Small intestine (tissue), 7 donors: ENCODE results near the gene ADAMTSL3. TPM values are rescaled to one million over a fixed set of nuclear protein-coding genes. Genes with fewer than 3 reads are reported as not detected.
"Not testable (repeated sequence)": the region's sequence is repeated elsewhere in the genome, so short reads cannot be mapped to it uniquely, and the experiment has no call there.

Experiments used
- DNase-seq, 2 donors: peaks; one replicate each; pipeline versions ENCODE4 v3.0.0 to v3.0.0-alpha.2; 2013
- FAIRE-seq: peaks from 2 replicates; lab custom pipeline; 2012; peaks lifted over from hg19 to GRCh38; lab: Jason Lieb, UNC
- H3K27ac ChIP-seq, 3 donors: one replicate each; pipeline ENCODE4 v1.5.1; 2013; ENCODE audit warnings: low read length in 2 of 3, mild to moderate bottlenecking in 2 of 3, control low read depth in 1 of 3, inconsistent platforms in 1 of 3, low read depth in 1 of 3, moderate library complexity in 1 of 3
- H3K27me3 ChIP-seq, 3 donors: one replicate each; pipeline ENCODE4 v1.6.1; 2013; ENCODE audit warnings: low read length in 3 of 3, inconsistent platforms in 1 of 3; ENCODE audit not compliant: control insufficient read depth in 3 of 3, insufficient read depth in 3 of 3
- H3K36me3 ChIP-seq, 3 donors: one replicate each; pipeline ENCODE4 v1.6.1; 2013; ENCODE audit warnings: low read length in 3 of 3, inconsistent platforms in 1 of 3, low read depth in 1 of 3, mild to moderate bottlenecking in 1 of 3, moderate library complexity in 1 of 3; ENCODE audit not compliant: control insufficient read depth in 3 of 3, insufficient read depth in 2 of 3
- H3K4me1 ChIP-seq, 3 donors: one replicate each; pipeline ENCODE4 v1.6.1; 2013; ENCODE audit warnings: low read length in 2 of 3, inconsistent platforms in 1 of 3, low read depth in 1 of 3, mild to moderate bottlenecking in 1 of 3, moderate library complexity in 1 of 3; ENCODE audit not compliant: control insufficient read depth in 3 of 3, insufficient read depth in 2 of 3
- H3K4me3 ChIP-seq, 3 donors: one replicate each; pipeline ENCODE4 v1.5.1; 2013; ENCODE audit warnings: low read length in 3 of 3, control low read depth in 1 of 3, inconsistent platforms in 1 of 3, low read depth in 1 of 3, mild to moderate bottlenecking in 1 of 3, moderate library complexity in 1 of 3
- H3K9me3 ChIP-seq, 2 donors: one replicate each; pipeline ENCODE4 v1.6.1; 2013; ENCODE audit warnings: low read depth in 1 of 2, low read length in 1 of 2; ENCODE audit not compliant: control insufficient read depth in 2 of 2, insufficient read depth in 1 of 2
- WGBS, 3 donors: extraction: QIAGEN DNeasy Blood & Tissue Kit; methylation state at CpG; one replicate each; pipeline ENCODE4 v1.1.7; 2013; 5-methylcytosine and 5-hydroxymethylcytosine counted together
- polyA plus RNA-seq, 4 donors: library from polyadenylated mRNA; stranded (reverse) in 3 of 4; unstranded in 1 of 4; fragments of 200-250 nt in 3 of 4; fragments of 120-200 nt in 1 of 4; gene quantifications; one replicate each; pipeline versions ENCODE4 v1.2.1 to v1.2.3, GENCODE V29; 2013
- donor health status: healthy with polysubstance abuse.
- donor health status: control.
- donor health status: control.
- donor health status: Bipolar disorder and iron deficiency.
- donor health status: healthy.

ADAMTSL3 gene
- polyA plus RNA-seq, 4 donors: 0.22 to 1.6 (median 0.93) TPM

DNA sequence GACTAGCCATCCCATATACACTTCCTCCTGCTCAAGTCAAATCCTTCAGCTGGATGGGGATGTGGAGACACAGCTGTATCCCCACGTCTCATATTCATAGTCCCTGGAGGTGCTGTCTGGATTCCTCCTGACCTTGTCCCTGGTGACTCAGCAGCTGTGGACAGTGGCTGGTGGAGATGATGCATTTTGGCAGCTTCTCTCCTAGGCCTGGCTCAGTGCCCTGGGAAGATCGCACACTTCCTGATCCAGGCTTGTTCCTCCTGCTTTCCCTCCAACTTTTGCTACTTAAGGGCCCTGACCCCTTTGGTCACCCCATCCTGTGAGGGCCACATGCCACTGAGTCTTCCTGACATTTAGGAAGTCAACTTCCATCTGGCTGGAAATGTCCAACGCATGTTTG lies 44.4 kb downstream of the ADAMTSL3 start:
- Histone ChIP-seq H3K4me1 (no peaks in the 10 kb centered on the region), H3K27me3 (no peaks in the 10 kb centered on the region), H3K27ac (no peak overlapping the region), H3K36me3 (no peaks in the 10 kb centered on the region), H3K4me3 (no peak overlapping the region), H3K9me3 (no peaks in the 10 kb centered on the region)
- WGBS, 3 donors: 68 to 77% (median 72%) methylated on average over 3 of the region's 3 CpGs
- DNase-seq (peak in 1 of 2 donors; percentile 2), FAIRE-seq (no peak)

DNA sequence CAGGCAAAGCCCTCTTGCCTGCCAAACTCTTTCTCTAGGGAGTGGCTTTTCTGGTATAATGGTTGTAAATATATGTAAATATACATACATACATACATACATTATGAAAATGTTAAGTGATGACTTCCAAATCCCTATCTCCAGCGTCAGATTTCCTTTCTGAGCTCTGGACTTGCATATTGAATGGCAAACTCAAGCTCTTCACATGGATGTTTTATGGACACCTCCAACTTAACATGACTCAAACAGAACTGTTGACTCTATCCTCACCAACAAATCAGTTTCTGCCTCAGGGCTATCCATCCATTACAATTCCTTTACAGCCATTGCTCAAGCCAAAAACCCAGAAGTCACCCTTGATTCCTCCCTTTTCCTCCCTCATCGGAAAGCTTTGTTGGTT lies 45.1 kb downstream of the ADAMTSL3 start:
- 25 to 63% (median 30%) methylated on average over 2 of the region's 2 CpGs for WGBS, 3 donors
- Histone ChIP-seq H3K4me1 (no peaks in the 10 kb centered on the region), H3K27me3 (no peaks in the 10 kb centered on the region), H3K4me3 (no peak overlapping the region), H3K9me3 (no peaks in the 10 kb centered on the region), H3K27ac (no peak overlapping the region), H3K36me3 (no peaks in the 10 kb centered on the region)
- FAIRE-seq (no peak), DNase-seq (no peak)

DNA sequence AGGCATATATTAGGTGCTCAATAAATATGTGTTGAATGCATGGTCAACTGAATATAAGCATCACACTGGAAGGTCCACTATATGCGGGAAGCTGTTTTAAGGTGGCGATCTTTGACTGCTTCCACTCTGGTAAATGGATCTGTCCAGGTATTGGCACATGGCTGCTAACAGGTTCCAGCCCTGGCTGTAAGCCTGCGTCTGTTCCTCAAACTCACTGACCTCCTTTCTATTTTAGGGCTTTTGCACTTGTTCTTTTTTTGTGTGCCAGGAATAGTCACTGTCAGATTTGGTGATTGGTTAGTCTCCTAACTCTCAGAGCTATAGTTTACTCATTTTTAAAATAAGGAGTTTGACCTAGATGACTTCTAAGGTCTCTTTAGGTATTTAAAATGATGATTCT lies 46.2 kb downstream of the ADAMTSL3 start:
- Histone ChIP-seq H3K4me1 (no peaks in the 10 kb centered on the region), H3K27ac (no peak overlapping the region)
- WGBS, 3 donors: 91 to 95% (median 91%) methylated on average over 3 of the region's 3 CpGs

DNA sequence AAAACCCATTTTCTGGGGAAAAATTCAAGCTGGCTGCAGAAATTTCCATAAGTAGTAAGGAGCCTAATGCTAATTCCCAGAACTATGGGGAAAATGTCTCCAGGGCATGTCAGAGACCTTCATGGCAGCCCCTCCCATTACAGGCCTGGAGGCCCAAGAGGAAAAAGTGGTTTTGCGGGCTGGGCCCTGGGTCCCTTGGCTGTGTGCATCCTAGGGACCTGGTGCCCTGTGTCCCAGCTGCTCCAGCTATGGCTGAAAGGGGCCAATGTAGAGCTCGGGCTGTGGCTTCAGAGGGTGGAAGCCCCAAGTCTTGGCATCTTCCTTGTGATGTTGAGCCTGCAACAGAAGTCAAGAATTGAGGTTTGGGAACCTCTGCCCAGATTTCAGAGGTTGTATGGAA lies 48.4 kb downstream of the ADAMTSL3 start:
- H3K9me3 ChIP-seq, H3K36me3 ChIP-seq, FAIRE-seq, H3K27me3 ChIP-seq, DNase-seq, H3K4me3 ChIP-seq, H3K4me1 ChIP-seq, H3K27ac ChIP-seq: not testable (repeated sequence)
- 75 to 94% (median 76%) methylated on average over 2 of the region's 2 CpGs for whole genome bisulfite sequencing, 3 donors

More for the DNA sequence above, 46.2 kb downstream of the ADAMTSL3 start:
- DNase-seq (no peak), FAIRE-seq (no peak)
- no peaks in the 10 kb centered on the region for H3K27me3 ChIP-seq
- H3K36me3 ChIP-seq: no peaks in the 10 kb centered on the region
- no peaks in the 10 kb centered on the region for H3K9me3 ChIP-seq
- H3K4me3 ChIP-seq: no peak overlapping the region

DNA sequence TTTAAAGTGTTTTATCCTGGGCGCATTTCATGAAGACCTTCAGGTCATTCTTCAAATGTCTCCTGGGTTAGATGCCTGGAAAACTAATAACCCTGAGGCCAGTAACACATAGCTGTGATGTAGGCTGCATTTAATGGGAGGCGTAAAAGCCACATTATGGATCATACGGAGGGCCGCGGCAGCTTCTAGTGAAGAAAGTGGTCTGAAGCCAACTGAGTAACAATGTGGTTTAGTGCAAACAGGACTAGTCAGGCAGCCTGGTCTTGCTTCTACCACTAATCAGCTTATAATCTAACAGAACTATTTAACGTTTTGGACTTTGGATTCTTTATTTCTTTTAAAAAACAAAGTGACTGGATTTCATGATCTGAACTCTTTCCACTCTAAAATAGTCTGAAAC lies 54.4 kb downstream of the ADAMTSL3 start:
- WGBS, 3 donors: 78 to 86% (median 79%) methylated on average over 6 of the region's 6 CpGs
- H3K27me3 ChIP-seq: no peaks in the 10 kb centered on the region
- no peak for FAIRE-seq

DNA sequence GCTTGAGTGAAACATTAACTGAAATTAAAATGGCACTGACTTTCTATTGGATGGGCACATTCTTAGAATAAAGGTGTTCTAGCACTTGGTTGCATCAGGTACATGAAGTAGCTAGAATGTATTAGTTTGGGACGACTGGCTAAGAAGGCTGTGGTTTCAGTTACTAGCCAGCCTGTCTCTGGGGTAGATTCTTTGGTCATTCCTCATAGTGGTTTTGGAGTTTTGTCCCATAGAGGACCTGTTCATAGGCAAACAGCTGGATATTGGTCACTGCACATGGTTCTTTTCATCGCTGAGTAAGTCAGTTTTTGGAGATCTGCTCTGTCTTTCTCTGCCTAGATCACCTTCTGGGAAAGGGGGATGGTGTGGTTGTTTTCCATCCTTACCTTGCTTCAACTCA lies 55.3 kb downstream of the ADAMTSL3 start:
- FAIRE-seq: no peak
- H3K9me3 ChIP-seq: no peaks in the 10 kb centered on the region
- no peak for DNase-seq
- no peaks in the 10 kb centered on the region for H3K27me3 ChIP-seq
- 80 to 83% (median 81%) methylated on average over 2 of the region's 2 CpGs for WGBS, 3 donors
- no peaks in the 10 kb centered on the region for H3K4me1 ChIP-seq
- H3K4me3 ChIP-seq: no peak overlapping the region
- H3K36me3 ChIP-seq: no peaks in the 10 kb centered on the region
- no peak overlapping the region for H3K27ac ChIP-seq

More for the DNA sequence above, 54.4 kb downstream of the ADAMTSL3 start:
- no peak for DNase-seq
- Histone ChIP-seq H3K4me1 (no peaks in the 10 kb centered on the region), H3K27ac (no peak overlapping the region), H3K9me3 (no peaks in the 10 kb centered on the region), H3K36me3 (no peaks in the 10 kb centered on the region), H3K4me3 (no peak overlapping the region)

DNA sequence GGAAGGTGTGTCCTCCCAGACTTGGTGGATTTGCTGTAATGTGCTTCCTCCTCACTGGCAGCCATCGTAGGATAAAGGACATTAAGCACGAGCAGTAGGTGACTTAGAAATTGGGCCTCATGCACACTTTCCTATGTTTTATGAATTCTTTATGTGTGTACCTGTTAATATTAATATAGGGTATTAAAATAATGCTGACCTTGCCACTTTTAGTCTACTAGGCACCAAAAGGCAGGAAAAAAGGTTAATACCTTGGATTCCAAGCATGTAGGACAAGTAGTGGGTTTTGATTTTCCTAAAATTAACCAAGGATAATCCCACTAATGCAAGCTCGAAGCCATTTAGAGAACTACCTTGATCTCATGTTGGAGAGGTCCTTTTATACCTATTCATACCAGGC lies 55.9 kb downstream of the ADAMTSL3 start:
- Histone ChIP-seq H3K36me3 (no peaks in the 10 kb centered on the region), H3K4me1 (no peaks in the 10 kb centered on the region), H3K27me3 (no peaks in the 10 kb centered on the region), H3K9me3 (no peaks in the 10 kb centered on the region), H3K4me3 (no peak overlapping the region), H3K27ac (no peak overlapping the region)
- DNase-seq: no peak
- FAIRE-seq: no peak
- WGBS, 3 donors: 68 to 89% (median 87%) methylated on average over 3 of the region's 3 CpGs

DNA sequence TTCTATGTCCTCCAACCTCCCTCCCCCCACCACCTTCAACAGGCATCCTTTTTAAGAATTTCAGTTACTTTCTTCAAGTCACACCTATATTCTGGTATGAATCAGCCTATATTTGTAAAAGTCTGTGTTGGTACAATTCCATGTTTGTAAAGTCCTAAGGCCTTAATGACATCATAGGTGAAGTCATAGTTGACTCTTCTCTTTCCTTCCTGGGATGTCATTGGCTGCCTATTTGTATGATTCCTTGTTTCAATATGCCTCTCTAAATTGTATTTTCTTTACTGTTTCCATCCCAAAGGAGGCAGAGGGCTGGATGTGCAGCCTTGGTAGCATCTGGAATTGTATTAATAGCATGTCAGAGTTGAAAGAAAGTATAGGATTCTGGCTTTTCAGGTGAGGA lies 56.5 kb downstream of the ADAMTSL3 start:
- H3K9me3 ChIP-seq: no peaks in the 10 kb centered on the region
- no peaks in the 10 kb centered on the region for H3K36me3 ChIP-seq
- no peaks in the 10 kb centered on the region for H3K27me3 ChIP-seq
- FAIRE-seq: no peak
- H3K4me3 ChIP-seq: no peak overlapping the region
- no peak overlapping the region for H3K27ac ChIP-seq
- no peak for DNase-seq
- no peaks in the 10 kb centered on the region for H3K4me1 ChIP-seq

DNA sequence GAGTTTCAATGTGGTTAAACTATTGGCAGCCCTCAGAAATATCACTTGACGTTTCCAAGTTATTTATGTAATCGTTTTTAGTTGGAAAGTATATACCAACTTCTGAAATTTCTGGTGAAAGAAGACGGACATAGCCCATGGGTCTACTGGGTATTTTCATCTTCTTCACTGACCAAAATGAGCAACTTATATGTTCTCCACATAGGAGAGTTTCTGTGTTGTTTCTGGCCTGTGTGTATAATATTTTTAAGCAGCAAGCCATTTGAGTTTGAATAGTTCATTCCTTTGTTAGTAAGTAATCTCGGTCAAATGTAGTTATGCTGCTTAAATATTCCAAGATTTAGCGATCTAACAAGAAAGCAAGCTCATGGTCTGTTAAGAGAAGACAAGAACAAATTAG lies 57.3 kb downstream of the ADAMTSL3 start:
- no peak for DNase-seq
- Histone ChIP-seq H3K9me3 (no peaks in the 10 kb centered on the region), H3K4me1 (no peaks in the 10 kb centered on the region), H3K27me3 (no peaks in the 10 kb centered on the region), H3K4me3 (no peak overlapping the region), H3K36me3 (no peaks in the 10 kb centered on the region), H3K27ac (no peak overlapping the region)
- WGBS, 3 donors: 74 to 83% (median 79%) methylated on average over 5 of the region's 5 CpGs
- FAIRE-seq: no peak
